Peyer's patch (tissue), 4 donors: ENCODE measurements around the gene METAP1. TPM values are rescaled to one million over a fixed set of nuclear protein-coding genes. Genes with fewer than 3 reads are reported as not detected.
"Not testable (repeated sequence)": the region's sequence is repeated elsewhere in the genome, so short reads cannot be mapped to it uniquely, and the experiment has no call there.

Experiments
- DNase-seq, 3 donors: peaks; one replicate each; pipeline ENCODE4 v3.0.0-alpha.2; 2017 to 2019
- H3K27ac ChIP-seq, 4 donors: fragments of 200-600 bp; sonication (generic); one replicate each; pipeline ENCODE4 v1.5.1; 2016 to 2019
- H3K27me3 ChIP-seq, 2 donors: fragments of 200-600 bp; sonication (generic); one replicate each; pipeline ENCODE4 v1.5.1; 2019
- H3K36me3 ChIP-seq, 3 donors: fragments of 200-600 bp; sonication (generic); one replicate each; pipeline ENCODE4 v1.5.1; 2016 to 2019
- H3K4me1 ChIP-seq, 4 donors: fragments of 200-600 bp; sonication (generic); one replicate each; pipeline ENCODE4 v1.5.1; 2016 to 2019
- H3K4me3 ChIP-seq, 4 donors: fragments of 200-600 bp; sonication (generic); 1 replicate in 3 of 4; 2 replicates in 1 of 4; pipeline ENCODE4 v1.5.1; 2016 to 2019; ENCODE audit warnings: mild to moderate bottlenecking in 1 of 4
- H3K9me3 ChIP-seq, 4 donors: fragments of 200-600 bp; sonication (generic); one replicate each; pipeline ENCODE4 v1.5.1; 2016 to 2019; ENCODE audit warnings: mild to moderate bottlenecking in 1 of 4
- POLR2A ChIP-seq, 2 donors: fragments of 450-650 bp; IDR thresholded peaks; one replicate each; pipeline ENCODE4 v1.5.1; 2017; ENCODE audit warnings: antibody characterized with exemption in 2 of 2, mild to moderate bottlenecking in 2 of 2, moderate library complexity in 2 of 2
- total RNA-seq, 4 donors: library from RNA; depleted of rRNA; stranded (reverse); fragments of >200 nt; gene quantifications; one replicate each; pipeline ENCODE4 v1.1.0, GENCODE V29; 2016
- TF ChIP-seq, protein P1 (sequence below), 6 experiments: fragments of 450-650 bp in 4 of 6; fragments of 200-600 bp in 2 of 6; sonication (generic) in 1 of 6; IDR thresholded peaks; one replicate each; pipeline ENCODE4 v1.5.1; 2017 to 2019; ENCODE audit warnings: antibody characterized with exemption in 6 of 6, mild to moderate bottlenecking in 3 of 6, moderate library complexity in 1 of 6

The METAP1 gene
- total RNA-seq, 4 donors from 2014 or later: 28.9 to 35.4 (median 32.5) TPM

DNA sequence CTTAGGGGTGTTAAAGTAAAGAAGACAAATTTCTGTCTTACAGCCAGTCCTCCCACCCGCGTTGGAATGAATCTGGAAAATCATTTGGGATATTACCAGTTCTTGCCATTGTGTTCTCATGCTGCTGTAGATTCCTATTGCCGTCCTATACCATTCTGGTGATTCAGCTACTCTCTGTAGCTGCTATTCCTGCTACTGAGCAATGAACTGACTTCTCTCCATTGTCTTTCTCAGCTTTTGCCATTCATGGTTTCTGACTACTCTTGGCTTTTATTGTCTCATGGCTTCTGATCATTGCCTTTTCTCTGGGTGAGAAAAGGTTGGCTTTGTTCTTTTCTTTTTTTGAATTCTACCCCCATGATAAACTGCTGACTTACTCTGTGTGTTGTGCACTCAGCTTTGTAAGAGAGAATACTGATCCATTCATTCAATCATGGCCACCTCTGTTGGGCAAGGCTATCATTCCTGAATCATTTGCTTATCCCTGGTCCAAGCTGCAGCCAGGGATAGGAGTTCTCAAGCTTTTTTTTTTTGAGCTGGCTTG, 27.7 kb upstream of the METAP1 start:
- Histone ChIP-seq H3K4me1 (no peaks in the 10 kb centered on the region), H3K27ac (no peak overlapping the region), H3K9me3 (no peaks in the 10 kb centered on the region), H3K4me3 (no peak overlapping the region), H3K27me3 (no peaks in the 10 kb centered on the region), H3K36me3 (no peaks in the 10 kb centered on the region)
- no peak for DNase-seq
- no peak for TF ChIP-seq POLR2A (IDR thresholded peaks at IDR 0.05)
- TF ChIP-seq, protein P1, sequence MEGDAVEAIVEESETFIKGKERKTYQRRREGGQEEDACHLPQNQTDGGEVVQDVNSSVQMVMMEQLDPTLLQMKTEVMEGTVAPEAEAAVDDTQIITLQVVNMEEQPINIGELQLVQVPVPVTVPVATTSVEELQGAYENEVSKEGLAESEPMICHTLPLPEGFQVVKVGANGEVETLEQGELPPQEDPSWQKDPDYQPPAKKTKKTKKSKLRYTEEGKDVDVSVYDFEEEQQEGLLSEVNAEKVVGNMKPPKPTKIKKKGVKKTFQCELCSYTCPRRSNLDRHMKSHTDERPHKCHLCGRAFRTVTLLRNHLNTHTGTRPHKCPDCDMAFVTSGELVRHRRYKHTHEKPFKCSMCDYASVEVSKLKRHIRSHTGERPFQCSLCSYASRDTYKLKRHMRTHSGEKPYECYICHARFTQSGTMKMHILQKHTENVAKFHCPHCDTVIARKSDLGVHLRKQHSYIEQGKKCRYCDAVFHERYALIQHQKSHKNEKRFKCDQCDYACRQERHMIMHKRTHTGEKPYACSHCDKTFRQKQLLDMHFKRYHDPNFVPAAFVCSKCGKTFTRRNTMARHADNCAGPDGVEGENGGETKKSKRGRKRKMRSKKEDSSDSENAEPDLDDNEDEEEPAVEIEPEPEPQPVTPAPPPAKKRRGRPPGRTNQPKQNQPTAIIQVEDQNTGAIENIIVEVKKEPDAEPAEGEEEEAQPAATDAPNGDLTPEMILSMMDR (IDR thresholded peaks at IDR 0.05): no peak

DNA sequence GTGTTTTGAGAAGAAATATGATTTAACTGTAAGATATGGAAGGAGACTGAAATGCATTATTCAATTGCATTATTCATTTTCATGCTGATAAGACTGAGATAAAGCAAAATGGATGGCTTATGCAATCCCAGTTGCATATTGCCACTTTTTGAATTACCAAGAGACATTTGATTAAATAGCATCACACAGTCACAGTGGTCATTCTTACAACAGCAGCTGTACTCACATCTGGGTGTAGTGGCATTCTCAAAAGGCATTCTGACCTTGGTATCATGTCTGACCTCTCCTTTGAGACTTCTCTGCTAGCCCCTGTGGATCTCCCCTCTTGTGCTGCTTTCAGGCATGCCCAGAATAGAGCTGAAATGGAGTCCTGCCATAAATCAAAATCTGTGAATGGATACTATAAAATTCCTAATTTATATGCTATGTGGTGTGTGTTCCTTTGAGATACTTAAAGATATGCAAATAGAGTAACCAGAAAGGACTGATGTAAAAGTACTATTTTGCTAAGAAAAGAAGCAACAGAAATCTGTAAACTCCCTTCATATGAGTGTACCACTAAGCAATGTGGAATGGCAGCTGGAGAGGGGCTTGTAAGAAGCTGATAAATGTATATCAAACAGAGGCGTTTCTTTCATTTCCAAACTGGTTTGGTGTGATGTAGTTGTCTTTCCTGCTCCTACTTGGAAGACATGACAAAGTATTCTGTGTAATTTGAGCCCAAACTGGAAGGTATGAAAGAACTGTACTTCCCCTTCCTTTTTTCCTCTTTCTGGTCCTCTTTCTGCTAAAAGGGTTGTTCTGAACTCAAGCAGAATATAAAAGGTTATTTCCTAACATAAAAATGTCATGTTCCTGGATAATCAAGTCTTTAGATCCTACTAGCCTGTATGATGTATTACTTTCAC, 25.4 kb upstream of the METAP1 start:
- no peak for TF ChIP-seq POLR2A (IDR thresholded peaks at IDR 0.05)
- TF ChIP-seq, protein P1 (IDR thresholded peaks at IDR 0.05): no peak
- Histone ChIP-seq H3K27me3 (no peaks in the 10 kb centered on the region), H3K9me3 (no peaks in the 10 kb centered on the region), H3K36me3 (no peaks in the 10 kb centered on the region), H3K27ac (no peak overlapping the region), H3K4me3 (no peak overlapping the region), H3K4me1 (no peaks in the 10 kb centered on the region)
- DNase-seq: no peak

DNA sequence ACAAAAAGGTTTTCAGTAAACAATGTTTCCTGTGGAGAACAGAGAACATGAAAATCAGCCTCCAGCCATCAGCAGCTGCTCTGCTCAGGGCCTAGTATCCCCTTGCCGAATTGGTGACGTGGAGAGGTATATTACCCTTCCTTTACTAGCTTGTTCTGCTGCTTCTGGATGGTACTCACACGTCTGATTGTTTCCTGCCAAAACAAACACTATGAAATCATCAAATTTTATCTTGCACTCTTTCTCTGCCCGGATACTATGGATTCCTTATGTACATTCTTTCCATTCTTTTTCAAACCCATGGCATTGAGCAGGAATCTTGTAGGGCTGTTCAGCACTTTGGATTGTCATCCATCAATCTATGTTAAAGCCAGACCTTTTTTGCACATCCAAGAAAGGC, 18.8 kb upstream of the METAP1 start:
- no peaks in the 10 kb centered on the region for H3K4me1 ChIP-seq
- H3K9me3 ChIP-seq: no peaks in the 10 kb centered on the region
- H3K36me3 ChIP-seq: no peaks in the 10 kb centered on the region
- no peak for DNase-seq
- no peak overlapping the region for H3K27ac ChIP-seq
- no peaks in the 10 kb centered on the region for H3K27me3 ChIP-seq
- TF ChIP-seq, protein P1 (IDR thresholded peaks at IDR 0.05): no peak
- no peak for TF ChIP-seq POLR2A (IDR thresholded peaks at IDR 0.05)
- no peak overlapping the region for H3K4me3 ChIP-seq

DNA sequence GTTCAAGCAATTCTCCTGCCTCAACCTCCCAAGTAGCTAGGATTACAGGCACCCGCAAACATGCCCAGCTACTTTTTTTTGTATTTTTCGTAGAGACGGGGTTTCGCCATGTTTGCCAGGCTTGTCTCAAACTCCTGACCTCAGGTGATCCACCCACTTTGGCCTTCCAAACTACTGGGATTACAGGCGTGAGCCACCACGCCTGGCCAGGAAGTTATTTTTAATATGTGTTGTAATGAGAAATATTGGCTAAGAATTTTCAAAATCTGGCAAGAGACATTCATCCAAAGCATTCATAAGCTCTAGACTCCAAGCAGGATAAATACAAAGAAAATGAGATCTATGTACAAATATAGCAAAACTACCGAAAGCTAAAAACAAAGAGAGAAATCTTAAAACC, 18.0 kb upstream of the METAP1 start:
- no peaks in the 10 kb centered on the region for H3K36me3 ChIP-seq
- H3K27me3 ChIP-seq: no peaks in the 10 kb centered on the region
- TF ChIP-seq POLR2A (IDR thresholded peaks at IDR 0.05): no peak
- TF ChIP-seq, protein P1 (IDR thresholded peaks at IDR 0.05): no peak
- no peaks in the 10 kb centered on the region for H3K4me1 ChIP-seq
- H3K9me3 ChIP-seq: no peaks in the 10 kb centered on the region
- no peak overlapping the region for H3K4me3 ChIP-seq
- no peak overlapping the region for H3K27ac ChIP-seq
- no peak for DNase-seq

DNA sequence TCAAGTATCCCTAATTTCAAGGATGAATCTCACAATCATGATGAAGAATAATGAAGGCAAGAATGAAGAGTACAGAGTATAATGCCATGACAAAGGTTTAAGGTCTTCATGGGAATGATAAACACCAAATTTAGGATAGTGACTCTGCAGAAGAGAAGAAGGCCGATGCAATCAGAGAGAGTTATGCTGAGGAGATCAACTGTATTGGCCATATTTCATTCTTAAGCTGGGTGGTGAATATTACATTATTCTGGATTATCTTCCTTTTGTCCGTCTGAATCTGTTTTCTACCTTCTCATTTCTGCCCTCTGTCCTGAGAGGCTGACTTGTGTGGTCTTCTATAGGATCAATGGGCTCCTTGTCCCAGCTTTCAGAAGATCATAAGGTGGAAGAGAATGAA, 7.8 kb upstream of the METAP1 start:
- no peak for DNase-seq
- Histone ChIP-seq H3K4me1 (no peaks in the 10 kb centered on the region), H3K9me3 (no peaks in the 10 kb centered on the region), H3K36me3 (no peaks in the 10 kb centered on the region), H3K4me3 (no peak overlapping the region), H3K27ac (no peak overlapping the region), H3K27me3 (no peaks in the 10 kb centered on the region)
- no peak for TF ChIP-seq POLR2A (IDR thresholded peaks at IDR 0.05)
- TF ChIP-seq, protein P1 (IDR thresholded peaks at IDR 0.05): no peak

DNA sequence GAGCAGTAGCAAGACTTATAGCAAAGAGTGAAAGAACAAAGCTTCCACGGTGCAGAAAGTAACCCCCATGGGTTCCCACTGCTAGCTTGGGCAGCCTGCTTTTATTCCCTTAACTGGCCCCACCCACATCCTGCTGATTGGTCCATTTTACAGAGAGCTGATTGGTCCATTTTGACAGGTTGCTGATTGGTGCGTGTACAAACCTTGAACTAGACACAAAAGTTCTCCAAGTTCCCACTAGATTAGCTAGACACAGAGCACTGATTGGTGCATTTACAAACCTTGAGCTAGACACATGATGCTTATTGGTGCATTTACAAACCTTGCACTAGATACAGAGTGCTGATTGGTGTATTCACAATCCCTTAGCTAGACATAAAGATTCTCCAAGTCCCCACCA, 2.7 kb upstream of the METAP1 start:
- H3K27me3 ChIP-seq, H3K9me3 ChIP-seq, H3K36me3 ChIP-seq, H3K4me3 ChIP-seq, DNase-seq, H3K27ac ChIP-seq: not testable (repeated sequence)
- H3K4me1 ChIP-seq: peaks cover 0 to 14% (median 0%) of the 10 kb centered on the region in 4 donors
